ENCODE results near the gene FTL.
A peak's percentile ranks its signal among the peaks of the same experiment; 100 is the strongest.
"Not testable (repeated sequence)": the region's sequence is repeated elsewhere in the genome, so short reads cannot be mapped to it uniquely, and the experiment has no call there.

Gene FTL

DNA sequence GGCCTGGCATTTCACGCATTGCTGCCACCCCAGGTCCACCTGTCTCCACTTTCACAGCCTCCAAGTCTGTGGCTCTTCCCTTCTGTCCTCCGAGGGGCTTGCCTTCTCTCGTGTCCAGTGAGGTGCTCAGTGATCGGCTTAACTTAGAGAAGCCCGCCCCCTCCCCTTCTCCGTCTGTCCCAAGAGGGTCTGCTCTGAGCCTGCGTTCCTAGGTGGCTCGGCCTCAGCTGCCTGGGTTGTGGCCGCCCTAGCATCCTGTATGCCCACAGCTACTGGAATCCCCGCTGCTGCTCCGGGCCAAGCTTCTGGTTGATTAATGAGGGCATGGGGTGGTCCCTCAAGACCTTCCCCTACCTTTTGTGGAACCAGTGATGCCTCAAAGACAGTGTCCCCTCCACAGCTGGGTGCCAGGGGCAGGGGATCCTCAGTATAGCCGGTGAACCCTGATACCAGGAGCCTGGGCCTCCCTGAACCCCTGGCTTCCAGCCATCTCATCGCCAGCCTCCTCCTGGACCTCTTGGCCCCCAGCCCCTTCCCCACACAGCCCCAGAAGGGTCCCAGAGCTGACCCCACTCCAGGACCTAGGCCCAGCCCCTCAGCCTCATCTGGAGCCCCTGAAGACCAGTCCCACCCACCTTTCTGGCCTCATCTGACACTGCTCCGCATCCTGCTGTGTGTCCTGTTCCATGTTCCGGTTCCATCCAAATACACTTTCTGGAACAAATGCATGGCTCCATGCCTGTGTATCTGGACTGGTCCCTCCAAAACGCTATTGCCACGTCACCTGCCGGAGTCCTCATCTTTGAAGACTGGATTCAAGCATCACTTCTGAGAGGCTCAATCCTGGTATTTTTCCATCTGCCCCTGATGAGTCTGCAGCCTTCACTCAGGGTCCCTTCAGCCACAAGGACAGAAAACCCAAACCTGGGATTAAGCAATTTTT lies 42.3 kb upstream of the FTL start:
- no peak for TF ChIP-seq TCF4 (CRISPR knock-in tag; IDR thresholded peaks at IDR 0.05; ENCODE audit: borderline replicate concordance)
- no peak for TF ChIP-seq GLIS3 (CRISPR knock-in tag; IDR thresholded peaks at IDR 0.05)
- TF ChIP-seq ZC3H10 (CRISPR knock-in tag; IDR thresholded peaks at IDR 0.05) = no peak
- no peak for TF ChIP-seq ZNF8 (CRISPR knock-in tag; IDR thresholded peaks at IDR 0.05)
- no peak for TF ChIP-seq ZNF565 (CRISPR knock-in tag; conservative IDR thresholded peaks at IDR 0.05; ENCODE audit: low read depth)
- TF ChIP-seq, protein P1, sequence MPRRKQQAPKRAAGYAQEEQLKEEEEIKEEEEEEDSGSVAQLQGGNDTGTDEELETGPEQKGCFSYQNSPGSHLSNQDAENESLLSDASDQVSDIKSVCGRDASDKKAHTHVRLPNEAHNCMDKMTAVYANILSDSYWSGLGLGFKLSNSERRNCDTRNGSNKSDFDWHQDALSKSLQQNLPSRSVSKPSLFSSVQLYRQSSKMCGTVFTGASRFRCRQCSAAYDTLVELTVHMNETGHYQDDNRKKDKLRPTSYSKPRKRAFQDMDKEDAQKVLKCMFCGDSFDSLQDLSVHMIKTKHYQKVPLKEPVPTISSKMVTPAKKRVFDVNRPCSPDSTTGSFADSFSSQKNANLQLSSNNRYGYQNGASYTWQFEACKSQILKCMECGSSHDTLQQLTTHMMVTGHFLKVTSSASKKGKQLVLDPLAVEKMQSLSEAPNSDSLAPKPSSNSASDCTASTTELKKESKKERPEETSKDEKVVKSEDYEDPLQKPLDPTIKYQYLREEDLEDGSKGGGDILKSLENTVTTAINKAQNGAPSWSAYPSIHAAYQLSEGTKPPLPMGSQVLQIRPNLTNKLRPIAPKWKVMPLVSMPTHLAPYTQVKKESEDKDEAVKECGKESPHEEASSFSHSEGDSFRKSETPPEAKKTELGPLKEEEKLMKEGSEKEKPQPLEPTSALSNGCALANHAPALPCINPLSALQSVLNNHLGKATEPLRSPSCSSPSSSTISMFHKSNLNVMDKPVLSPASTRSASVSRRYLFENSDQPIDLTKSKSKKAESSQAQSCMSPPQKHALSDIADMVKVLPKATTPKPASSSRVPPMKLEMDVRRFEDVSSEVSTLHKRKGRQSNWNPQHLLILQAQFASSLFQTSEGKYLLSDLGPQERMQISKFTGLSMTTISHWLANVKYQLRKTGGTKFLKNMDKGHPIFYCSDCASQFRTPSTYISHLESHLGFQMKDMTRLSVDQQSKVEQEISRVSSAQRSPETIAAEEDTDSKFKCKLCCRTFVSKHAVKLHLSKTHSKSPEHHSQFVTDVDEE (CRISPR knock-in tag; IDR thresholded peaks at IDR 0.05) = no peak
- no peak for TF ChIP-seq OSR1 (CRISPR knock-in tag; IDR thresholded peaks at IDR 0.05)
- TF ChIP-seq TOX (CRISPR knock-in tag; IDR thresholded peaks at IDR 0.05; ENCODE audit: borderline replicate concordance) = no peak
- TF ChIP-seq PPARA (CRISPR knock-in tag; IDR thresholded peaks at IDR 0.05; ENCODE audit: borderline replicate concordance) = no peak
- TF ChIP-seq, protein P2, sequence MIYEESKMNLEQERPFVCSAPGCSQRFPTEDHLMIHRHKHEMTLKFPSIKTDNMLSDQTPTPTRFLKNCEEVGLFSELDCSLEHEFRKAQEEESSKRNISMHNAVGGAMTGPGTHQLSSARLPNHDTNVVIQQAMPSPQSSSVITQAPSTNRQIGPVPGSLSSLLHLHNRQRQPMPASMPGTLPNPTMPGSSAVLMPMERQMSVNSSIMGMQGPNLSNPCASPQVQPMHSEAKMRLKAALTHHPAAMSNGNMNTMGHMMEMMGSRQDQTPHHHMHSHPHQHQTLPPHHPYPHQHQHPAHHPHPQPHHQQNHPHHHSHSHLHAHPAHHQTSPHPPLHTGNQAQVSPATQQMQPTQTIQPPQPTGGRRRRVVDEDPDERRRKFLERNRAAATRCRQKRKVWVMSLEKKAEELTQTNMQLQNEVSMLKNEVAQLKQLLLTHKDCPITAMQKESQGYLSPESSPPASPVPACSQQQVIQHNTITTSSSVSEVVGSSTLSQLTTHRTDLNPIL (CRISPR knock-in tag; IDR thresholded peaks at IDR 0.05; ENCODE audit: low read depth) = no peak

DNA sequence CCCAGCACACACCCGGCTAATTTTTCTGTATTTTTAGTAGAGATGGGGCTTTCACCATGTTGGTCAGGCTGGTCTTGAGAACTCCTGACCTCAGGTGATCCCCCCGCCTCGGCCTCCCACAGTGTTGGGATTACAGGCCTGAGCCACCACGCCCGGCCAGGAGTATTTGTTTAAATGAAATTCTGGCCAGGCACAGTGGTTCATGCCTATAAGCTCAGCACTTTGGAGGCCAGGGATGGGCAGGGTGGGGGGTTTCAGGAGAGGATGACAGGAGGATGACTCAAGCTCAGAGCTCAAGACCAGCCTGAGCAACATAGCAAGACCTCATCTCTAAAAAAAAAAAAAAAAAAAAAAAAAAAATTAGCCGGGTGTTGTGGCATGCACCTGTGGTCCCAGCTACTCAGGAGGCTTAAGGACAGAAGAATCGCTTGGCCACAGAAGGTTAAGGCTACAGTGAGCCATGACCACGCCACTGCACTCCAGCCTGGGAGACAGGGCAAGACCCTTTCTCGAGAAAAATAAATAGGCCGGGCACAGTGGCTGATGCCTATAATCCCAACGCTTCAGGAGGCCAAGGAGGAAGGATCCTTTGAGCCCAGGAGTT lies 39.8 kb upstream of the FTL start:
- peak; percentile 77 for ATAC-seq
- TF ChIP-seq, protein P3, sequence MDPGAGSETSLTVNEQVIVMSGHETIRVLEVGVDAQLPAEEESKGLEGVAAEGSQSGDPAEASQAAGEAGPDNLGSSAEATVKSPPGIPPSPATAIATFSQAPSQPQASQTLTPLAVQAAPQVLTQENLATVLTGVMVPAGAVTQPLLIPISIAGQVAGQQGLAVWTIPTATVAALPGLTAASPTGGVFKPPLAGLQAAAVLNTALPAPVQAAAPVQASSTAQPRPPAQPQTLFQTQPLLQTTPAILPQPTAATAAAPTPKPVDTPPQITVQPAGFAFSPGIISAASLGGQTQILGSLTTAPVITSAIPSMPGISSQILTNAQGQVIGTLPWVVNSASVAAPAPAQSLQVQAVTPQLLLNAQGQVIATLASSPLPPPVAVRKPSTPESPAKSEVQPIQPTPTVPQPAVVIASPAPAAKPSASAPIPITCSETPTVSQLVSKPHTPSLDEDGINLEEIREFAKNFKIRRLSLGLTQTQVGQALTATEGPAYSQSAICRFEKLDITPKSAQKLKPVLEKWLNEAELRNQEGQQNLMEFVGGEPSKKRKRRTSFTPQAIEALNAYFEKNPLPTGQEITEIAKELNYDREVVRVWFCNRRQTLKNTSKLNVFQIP (CRISPR knock-in tag; IDR thresholded peaks at IDR 0.05; ENCODE audit: borderline replicate concordance, low read depth) = no peak

More for the DNA sequence above, 42.3 kb upstream of the FTL start:
- no peak for ATAC-seq

DNA sequence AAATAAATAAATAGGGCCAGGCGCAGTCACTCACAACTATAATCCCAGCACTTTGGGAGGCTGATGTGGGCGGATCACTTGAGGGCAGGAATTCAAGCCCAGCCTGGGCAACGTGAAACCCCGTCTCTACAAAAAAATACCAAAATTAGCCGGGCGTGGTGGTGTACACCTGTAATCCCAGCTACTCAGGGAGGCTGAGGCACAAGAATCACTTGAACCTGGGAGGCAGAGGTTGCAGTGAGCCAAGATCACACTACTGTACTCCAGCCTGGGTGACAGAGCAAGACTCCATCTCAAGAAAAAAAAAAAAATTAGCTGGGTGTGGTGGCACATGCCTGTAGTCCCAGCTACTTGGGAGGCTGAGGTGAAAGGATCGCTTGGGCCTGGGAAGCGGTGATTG lies 39.2 kb upstream of the FTL start:
- peak; percentile 5; the same call in 2 of the 3 replicates for ATAC-seq

DNA sequence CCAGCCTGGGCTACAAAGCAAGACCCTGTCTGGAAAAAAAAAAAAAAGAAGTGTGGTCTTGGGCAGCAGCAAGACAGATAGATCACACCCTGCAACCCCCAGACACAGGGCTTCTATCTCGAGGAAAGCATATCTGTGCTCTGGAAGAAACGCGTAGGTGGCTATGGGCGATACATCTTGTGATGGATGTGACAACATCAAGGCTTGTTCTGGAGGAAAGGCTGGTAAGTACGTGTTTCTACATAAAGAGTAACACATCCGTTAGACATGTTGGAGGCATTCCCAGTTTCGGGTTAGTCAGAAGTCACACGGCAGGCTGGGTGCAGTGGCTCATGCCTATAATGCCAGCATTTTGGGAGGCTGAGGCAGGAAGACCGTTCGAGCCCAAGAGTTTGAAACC lies 38.2 kb upstream of the FTL start:
- peak; percentile 76 for ATAC-seq
- TF ChIP-seq ISL1 (CRISPR knock-in tag; IDR thresholded peaks at IDR 0.05) (no peak), ZFP3 (CRISPR knock-in tag; IDR thresholded peaks at IDR 0.05) (no peak), RARB (CRISPR knock-in tag; IDR thresholded peaks at IDR 0.05) (no peak), BACH2 (CRISPR knock-in tag; IDR thresholded peaks at IDR 0.05; ENCODE audit: borderline replicate concordance) (no peak), ESRRG (CRISPR knock-in tag; IDR thresholded peaks at IDR 0.05) (no peak), TCF4 (CRISPR knock-in tag; IDR thresholded peaks at IDR 0.05; ENCODE audit: borderline replicate concordance) (no peak), CSDC2 (CRISPR knock-in tag; IDR thresholded peaks at IDR 0.05) (no peak), PPARA (CRISPR knock-in tag; IDR thresholded peaks at IDR 0.05; ENCODE audit: borderline replicate concordance) (no peak)
- TF ChIP-seq, protein P2 (CRISPR knock-in tag; IDR thresholded peaks at IDR 0.05; ENCODE audit: low read depth) = no peak

DNA sequence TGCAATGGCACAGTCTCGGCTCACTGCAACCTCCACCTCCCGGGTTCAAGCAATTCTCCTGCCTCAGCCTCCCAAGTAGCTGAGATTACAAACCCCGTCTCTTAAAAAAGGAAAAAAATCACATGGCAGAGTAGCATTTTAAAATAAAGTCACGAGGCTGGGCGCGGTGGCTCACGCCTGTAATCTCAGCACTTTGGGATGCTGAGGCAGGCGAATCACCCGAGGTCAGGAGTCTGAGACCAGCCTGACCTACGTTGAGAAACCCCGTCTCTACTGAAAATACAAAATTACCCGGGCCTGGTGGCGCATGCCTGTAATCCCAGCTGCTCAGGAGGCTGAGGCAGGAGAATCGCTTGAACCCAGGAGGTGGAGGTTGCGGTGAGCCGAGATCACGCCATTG lies 37.4 kb upstream of the FTL start:
- not testable (repeated sequence) for ATAC-seq

Measured in SK-N-SH treated with all-trans-retinoic acid at 6 μM for 48 hours (cell line).